Tibial artery (tissue), 4 donors: ENCODE measurements around the gene GPR132.

Source experiments
- DNase-seq, 2 donors: peaks; one replicate each; pipeline ENCODE4 v3.0.0-alpha.2; 2019
- H3K27ac ChIP-seq, 2 donors: fragments of 200-600 bp; sonication (generic) in 1 of 2; 1 replicate in 1 of 2; 2 replicates in 1 of 2; pipeline ENCODE4 v1.5.1; 2018 to 2019; ENCODE audit warnings: mild to moderate bottlenecking in 1 of 2
- H3K27me3 ChIP-seq, 2 donors: fragments of 200-600 bp; sonication (generic) in 1 of 2; one replicate each; pipeline versions ENCODE4 v1.5.1 to v1.6.0; 2016 to 2019
- H3K36me3 ChIP-seq, 3 donors: fragments of 200-600 bp; sonication (generic) in 2 of 3; one replicate each; pipeline ENCODE4 v1.5.1; 2016 to 2019; ENCODE audit warnings: mild to moderate bottlenecking in 2 of 3
- H3K4me1 ChIP-seq, 4 donors: fragments of 200-600 bp; sonication (generic) in 2 of 4; 1 replicate in 3 of 4; 2 replicates in 1 of 4; pipeline ENCODE4 v1.5.1; 2016 to 2019
- H3K4me3 ChIP-seq, 2 donors: fragments of 200-600 bp; sonication (generic) in 1 of 2; 1 replicate in 1 of 2; 2 replicates in 1 of 2; pipeline ENCODE4 v1.5.1; 2018 to 2019; ENCODE audit warnings: mild to moderate bottlenecking in 2 of 2
- H3K9me3 ChIP-seq, 3 donors: fragments of 200-600 bp; sonication (generic) in 1 of 3; one replicate each; pipeline ENCODE4 v1.5.1; 2016 to 2019
- intact Hi-C: fragments of 100-400 bp; cut with DNase I; formaldehyde crosslinking; loops from one replicate; pipeline ENCODE4 v1.15.0; 2023; ENCODE audit warnings: low total_unique reads
- TF ChIP-seq, protein P1 (sequence below), 2 experiments: fragments of 200-600 bp in 1 of 2; fragments of 450-650 bp in 1 of 2; IDR thresholded peaks; one replicate each; pipeline ENCODE4 v1.5.1; 2017 to 2019; ENCODE audit warnings: antibody characterized with exemption in 2 of 2, mild to moderate bottlenecking in 1 of 2, moderate library complexity in 1 of 2

The GPR132 gene

GRCh38 chr14:105019861-105020814 lies 45.1 kb downstream of the GPR132 start:
- intact Hi-C loops, result loop anchor here (5.0 kb wide), 1 partner anchor 43 kb away; the partner anchor contains the start of gene AHNAK2
- Histone ChIP-seq H3K27me3 (no peaks in the 10 kb centered on the region), H3K36me3 (no peaks in the 10 kb centered on the region), H3K27ac (peak overlapping the region; percentile 61 to 73), H3K4me1 (peaks cover 0 to 34% (median 26%) of the 10 kb centered on the region in 4 donors), H3K9me3 (no peaks in the 10 kb centered on the region), H3K4me3 (peak overlapping the region; percentile 90 to 94)
- DNase-seq, result no peak
- TF ChIP-seq, protein P1, sequence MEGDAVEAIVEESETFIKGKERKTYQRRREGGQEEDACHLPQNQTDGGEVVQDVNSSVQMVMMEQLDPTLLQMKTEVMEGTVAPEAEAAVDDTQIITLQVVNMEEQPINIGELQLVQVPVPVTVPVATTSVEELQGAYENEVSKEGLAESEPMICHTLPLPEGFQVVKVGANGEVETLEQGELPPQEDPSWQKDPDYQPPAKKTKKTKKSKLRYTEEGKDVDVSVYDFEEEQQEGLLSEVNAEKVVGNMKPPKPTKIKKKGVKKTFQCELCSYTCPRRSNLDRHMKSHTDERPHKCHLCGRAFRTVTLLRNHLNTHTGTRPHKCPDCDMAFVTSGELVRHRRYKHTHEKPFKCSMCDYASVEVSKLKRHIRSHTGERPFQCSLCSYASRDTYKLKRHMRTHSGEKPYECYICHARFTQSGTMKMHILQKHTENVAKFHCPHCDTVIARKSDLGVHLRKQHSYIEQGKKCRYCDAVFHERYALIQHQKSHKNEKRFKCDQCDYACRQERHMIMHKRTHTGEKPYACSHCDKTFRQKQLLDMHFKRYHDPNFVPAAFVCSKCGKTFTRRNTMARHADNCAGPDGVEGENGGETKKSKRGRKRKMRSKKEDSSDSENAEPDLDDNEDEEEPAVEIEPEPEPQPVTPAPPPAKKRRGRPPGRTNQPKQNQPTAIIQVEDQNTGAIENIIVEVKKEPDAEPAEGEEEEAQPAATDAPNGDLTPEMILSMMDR (IDR thresholded peaks at IDR 0.05), result peak in 1 of 2 experiments; percentile 15

- peaks cover 0 to 36% (median 30%) of the 10 kb centered on the region in 4 donors for H3K4me1 ChIP-seq
- no peak for DNase-seq
Observed at GRCh38 chr14:105018414-105018813, 46.8 kb downstream of the GPR132 start.

DNA sequence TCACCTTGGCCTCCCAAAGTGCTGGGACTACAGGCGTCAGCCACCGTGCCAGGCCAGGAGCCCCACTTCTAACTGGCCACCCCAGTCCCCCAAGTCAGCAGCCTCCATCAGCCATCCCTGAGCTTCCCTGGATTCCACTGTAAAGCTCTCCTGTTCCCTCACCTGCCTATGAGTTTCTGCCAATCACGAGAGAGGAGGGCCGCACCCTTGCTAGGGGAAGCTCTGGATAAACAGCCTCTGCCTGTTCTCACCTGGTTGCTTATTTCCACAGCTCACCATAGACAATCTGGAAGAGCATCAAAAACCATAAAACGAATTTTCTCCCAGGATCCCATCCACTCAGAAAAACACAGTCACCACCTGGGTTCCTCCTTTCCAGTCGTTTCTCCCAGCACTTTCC lies 49.3 kb downstream of the GPR132 start:
- Histone ChIP-seq H3K27me3 (no peaks in the 10 kb centered on the region), H3K9me3 (no peaks in the 10 kb centered on the region), H3K36me3 (peaks cover 0 to 9% (median 8%) of the 10 kb centered on the region in 3 donors), H3K27ac (no peak overlapping the region), H3K4me1 (peaks cover 0 to 47% (median 36%) of the 10 kb centered on the region in 4 donors), H3K4me3 (no peak overlapping the region)
- DNase-seq, result no peak
- TF ChIP-seq, protein P1 (IDR thresholded peaks at IDR 0.05), result no peak
- intact Hi-C loops, result no loop called here

More at GRCh38 chr14:105018414-105018813, 46.8 kb downstream of the GPR132 start:
- no peaks in the 10 kb centered on the region for H3K9me3 ChIP-seq
- intact Hi-C loops, result no loop called here
- no peak overlapping the region for H3K4me3 ChIP-seq
- no peak overlapping the region for H3K27ac ChIP-seq
- H3K27me3 ChIP-seq, result no peaks in the 10 kb centered on the region
- TF ChIP-seq, protein P1 (IDR thresholded peaks at IDR 0.05), result no peak
- H3K36me3 ChIP-seq, result no peaks in the 10 kb centered on the region

DNA sequence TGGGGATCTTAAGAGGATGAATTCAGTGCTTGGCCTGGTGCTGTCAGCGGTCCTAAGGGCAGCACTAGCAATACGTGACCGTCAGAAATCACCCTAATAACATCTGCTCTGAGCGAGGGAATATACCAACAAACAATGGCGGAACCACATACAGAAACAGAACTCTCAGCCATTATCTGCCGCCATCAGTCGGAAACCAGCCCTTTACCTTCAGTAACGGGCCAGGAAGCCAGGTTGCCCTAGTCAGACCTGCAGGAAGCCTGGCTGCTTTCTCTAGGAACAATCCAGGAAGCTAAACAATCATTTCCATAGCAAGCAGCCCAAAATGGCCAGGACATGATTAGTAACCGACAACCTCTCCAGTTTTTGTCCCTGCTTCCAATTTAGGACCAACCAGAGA lies 50.0 kb downstream of the GPR132 start:
- Histone ChIP-seq H3K27me3 (no peaks in the 10 kb centered on the region), H3K4me3 (no peak overlapping the region), H3K9me3 (no peaks in the 10 kb centered on the region), H3K4me1 (peaks cover 0 to 43% (median 33%) of the 10 kb centered on the region in 4 donors), H3K36me3 (peaks cover 0 to 15% (median 12%) of the 10 kb centered on the region in 3 donors), H3K27ac (no peak overlapping the region)
- intact Hi-C loops, result no loop called here
- DNase-seq, result no peak
- TF ChIP-seq, protein P1 (IDR thresholded peaks at IDR 0.05), result no peak

DNA sequence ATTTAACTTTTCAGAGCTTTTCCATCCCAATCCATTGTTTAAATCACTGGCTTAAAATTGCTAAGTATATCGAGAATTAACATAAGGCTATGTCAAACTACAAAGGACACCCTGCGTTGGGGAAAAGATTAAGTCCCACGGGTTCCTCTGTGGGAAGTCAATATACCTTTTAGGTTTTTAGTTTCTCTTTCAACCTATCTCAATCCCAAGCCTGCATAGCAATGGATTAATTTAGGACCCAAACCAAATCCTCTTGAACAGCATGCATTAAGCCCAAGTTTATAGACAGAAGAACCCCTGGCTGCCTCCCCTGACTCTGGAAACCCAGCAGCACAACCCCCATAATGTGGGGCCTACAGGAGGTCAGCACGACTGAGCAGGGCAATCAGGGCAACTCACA lies 50.6 kb downstream of the GPR132 start:
- Histone ChIP-seq H3K36me3 (peaks cover 0 to 21% (median 12%) of the 10 kb centered on the region in 3 donors), H3K27ac (no peak overlapping the region), H3K27me3 (no peaks in the 10 kb centered on the region), H3K4me3 (no peak overlapping the region), H3K9me3 (no peaks in the 10 kb centered on the region), H3K4me1 (peaks cover 0 to 37% (median 26%) of the 10 kb centered on the region in 4 donors)
- no peak for DNase-seq
- intact Hi-C loops, result no loop called here
- TF ChIP-seq, protein P1 (IDR thresholded peaks at IDR 0.05), result no peak
